Measurements from ENCODE around the gene GIMAP7.
"Not testable (repeated sequence)": the region's sequence is repeated elsewhere in the genome, so short reads cannot be mapped to it uniquely, and the experiment has no call there.

GIMAP7 gene

DNA sequence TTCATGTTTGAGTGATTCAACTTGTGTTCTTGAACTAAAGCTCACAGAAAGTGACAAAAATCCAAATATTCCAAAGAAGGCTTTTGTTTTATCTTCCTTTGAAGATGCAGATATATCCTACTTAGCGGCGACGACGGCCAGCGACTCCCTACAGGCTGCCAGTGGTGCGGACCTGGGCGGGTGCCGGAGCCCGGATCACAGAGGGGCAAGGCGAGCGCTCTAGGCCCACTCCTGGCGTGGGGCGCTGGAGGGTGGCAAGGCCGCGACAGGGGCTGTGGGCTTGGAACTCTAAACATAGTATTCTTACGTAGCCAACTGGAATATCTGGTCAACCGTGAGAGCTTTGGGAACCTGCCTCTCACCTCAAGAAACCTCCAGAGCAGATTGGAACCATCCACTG, 914 bp upstream of the GIMAP7 start:
- DNase-seq (ENCODE audit: low read depth) = no peak
- no peak overlapping the region for H3K4me3 ChIP-seq (ENCODE audit: low read length)
- TF ChIP-seq, protein P1, sequence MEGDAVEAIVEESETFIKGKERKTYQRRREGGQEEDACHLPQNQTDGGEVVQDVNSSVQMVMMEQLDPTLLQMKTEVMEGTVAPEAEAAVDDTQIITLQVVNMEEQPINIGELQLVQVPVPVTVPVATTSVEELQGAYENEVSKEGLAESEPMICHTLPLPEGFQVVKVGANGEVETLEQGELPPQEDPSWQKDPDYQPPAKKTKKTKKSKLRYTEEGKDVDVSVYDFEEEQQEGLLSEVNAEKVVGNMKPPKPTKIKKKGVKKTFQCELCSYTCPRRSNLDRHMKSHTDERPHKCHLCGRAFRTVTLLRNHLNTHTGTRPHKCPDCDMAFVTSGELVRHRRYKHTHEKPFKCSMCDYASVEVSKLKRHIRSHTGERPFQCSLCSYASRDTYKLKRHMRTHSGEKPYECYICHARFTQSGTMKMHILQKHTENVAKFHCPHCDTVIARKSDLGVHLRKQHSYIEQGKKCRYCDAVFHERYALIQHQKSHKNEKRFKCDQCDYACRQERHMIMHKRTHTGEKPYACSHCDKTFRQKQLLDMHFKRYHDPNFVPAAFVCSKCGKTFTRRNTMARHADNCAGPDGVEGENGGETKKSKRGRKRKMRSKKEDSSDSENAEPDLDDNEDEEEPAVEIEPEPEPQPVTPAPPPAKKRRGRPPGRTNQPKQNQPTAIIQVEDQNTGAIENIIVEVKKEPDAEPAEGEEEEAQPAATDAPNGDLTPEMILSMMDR (conservative IDR thresholded peaks at IDR 0.05; ENCODE audit: low read length) = no peak

DNA sequence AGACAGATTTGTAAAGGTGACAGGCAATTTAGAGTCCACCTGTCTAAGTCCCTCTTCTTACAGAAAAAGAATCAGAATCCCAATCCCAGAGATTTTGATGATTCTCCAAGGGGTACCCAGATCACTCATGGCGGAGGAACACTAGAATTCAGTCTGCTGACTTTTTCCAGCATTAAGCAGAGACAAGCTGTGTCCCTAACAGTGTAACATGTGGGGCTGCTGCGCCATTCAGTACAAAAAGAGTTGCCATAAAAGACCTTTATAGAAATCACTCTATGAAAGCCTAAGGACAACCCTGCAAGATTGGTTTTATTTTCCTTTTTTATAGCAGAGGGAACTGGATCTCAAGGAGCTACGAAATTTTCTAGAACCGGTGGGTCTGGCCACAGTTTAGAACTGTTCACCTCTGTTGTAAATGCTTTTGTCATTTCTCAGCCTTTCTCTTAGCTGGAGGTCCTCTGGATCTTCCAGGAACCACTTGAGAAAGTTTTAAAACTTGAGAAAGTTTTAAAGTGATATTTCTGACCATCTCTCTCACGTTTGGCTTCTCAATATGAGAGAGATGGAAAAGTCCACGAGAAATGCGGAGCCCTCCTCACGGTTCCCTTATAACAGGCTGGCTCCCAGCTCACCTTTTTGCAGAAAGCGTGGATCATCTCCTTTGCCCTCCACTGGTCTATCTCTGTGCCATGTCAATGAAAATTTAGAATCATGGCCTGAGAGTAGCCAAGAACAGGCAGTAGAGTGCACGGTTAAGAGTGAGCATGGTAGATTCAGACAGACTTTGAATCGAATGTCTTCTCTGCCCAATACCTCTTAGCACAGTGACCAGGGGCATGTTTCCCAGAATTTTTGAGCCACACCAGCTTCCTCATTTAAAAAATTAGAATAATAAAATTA, 826 bp downstream of the GIMAP7 start:
- H3K4me3 ChIP-seq (ENCODE audit: low read length) = no peak overlapping the region
- no peak for DNase-seq (ENCODE audit: low read depth)
- TF ChIP-seq, protein P1 (conservative IDR thresholded peaks at IDR 0.05; ENCODE audit: low read length) = no peak

DNA sequence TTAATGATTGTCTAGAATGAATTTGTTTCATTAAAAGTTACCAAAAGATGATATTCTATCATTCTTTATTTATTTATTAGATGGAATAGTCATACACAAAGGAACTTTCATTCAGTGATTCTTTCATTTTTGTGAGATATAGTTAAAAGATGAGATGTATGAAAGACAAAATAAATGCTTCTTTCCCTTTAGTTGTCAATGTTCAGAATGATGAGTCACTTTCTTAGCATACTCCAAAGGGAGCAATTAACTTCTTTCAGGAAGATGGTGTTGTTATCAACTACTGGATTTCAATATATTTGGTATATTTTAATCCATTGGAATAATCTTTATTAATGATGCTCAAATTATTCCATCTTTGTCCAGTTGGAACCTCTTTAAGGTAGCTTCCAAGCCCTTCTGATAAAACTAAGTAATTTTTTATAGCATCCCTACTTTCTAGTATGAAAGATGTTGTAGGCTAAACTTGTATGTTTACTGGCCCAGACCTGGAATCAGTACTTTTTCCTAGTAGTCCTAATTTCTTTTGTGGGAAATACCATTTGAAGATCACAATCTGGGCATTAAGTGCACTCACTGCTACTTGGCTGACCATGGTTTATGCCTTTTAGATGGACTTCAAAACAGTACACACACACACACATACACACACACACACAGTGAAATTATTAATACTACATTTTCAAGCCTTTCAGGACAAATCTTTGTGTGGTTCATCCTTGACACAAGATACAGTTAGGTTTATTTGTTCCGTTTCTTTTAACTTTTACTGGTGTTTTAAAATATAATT, 2.5 kb downstream of the GIMAP7 start:
- H3K4me3 ChIP-seq (ENCODE audit: low read length) = no peak overlapping the region
- no peak for DNase-seq (ENCODE audit: low read depth)
- TF ChIP-seq, protein P1 (conservative IDR thresholded peaks at IDR 0.05; ENCODE audit: low read length) = no peak

DNA sequence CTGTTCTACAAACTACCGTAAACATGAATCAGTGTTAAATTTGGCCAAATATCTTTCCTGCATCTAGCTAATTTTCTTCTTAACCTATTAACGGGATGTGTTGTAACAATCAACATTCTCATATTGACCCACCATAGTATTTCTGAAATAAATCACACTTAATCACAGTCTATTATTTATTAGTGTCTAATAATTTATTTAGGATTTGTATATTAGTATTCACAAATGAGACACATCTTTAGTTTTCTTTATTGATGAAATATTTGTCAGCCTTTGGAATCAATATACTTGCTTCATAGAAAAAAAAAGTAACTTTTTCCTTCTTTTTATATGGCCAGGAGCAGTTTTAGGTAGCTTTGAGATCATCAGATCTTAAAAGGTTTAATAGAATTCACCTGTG, 4.6 kb downstream of the GIMAP7 start:
- TF ChIP-seq, protein P1 (conservative IDR thresholded peaks at IDR 0.05; ENCODE audit: low read length) = no peak
- DNase-seq (ENCODE audit: low read depth) = no peak
- no peak overlapping the region for H3K4me3 ChIP-seq (ENCODE audit: low read length)

DNA sequence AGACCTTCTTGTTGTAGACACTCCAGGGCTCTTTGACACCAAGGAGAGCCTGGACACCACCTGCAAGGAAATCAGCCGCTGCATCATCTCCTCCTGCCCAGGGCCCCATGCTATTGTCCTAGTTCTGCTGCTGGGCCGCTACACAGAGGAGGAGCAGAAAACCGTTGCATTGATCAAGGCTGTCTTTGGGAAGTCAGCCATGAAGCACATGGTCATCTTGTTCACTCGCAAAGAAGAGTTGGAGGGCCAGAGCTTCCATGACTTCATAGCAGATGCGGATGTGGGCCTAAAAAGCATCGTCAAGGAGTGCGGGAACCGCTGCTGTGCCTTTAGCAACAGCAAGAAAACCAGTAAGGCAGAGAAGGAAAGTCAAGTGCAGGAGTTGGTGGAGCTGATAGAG, 5.5 kb downstream of the GIMAP7 start:
- H3K4me3 ChIP-seq (ENCODE audit: low read length) = no peak overlapping the region
- TF ChIP-seq, protein P1 (conservative IDR thresholded peaks at IDR 0.05; ENCODE audit: low read length) = no peak
- no peak for DNase-seq (ENCODE audit: low read depth)

DNA sequence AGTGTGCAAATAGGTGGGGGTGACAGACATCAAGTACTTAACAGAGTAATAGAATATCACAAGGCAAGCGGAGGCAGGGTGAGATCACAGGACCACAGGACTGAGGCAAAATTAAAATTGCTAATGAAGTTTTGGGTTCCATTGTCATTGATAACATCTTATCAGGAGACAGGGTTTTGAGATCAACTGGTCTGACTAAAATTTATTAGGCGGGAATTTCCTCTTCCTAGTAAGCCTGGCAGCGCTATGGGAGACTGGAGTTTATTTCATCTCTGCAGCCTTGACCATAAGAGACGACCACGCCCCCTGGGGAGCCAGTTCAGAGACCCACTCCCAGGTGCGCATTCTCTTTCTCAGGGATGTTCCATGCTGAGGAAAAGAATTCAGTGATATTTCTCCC, 8.3 kb downstream of the GIMAP7 start:
- H3K4me3 ChIP-seq (ENCODE audit: low read length); DNase-seq (ENCODE audit: low read depth): not testable (repeated sequence)

DNA sequence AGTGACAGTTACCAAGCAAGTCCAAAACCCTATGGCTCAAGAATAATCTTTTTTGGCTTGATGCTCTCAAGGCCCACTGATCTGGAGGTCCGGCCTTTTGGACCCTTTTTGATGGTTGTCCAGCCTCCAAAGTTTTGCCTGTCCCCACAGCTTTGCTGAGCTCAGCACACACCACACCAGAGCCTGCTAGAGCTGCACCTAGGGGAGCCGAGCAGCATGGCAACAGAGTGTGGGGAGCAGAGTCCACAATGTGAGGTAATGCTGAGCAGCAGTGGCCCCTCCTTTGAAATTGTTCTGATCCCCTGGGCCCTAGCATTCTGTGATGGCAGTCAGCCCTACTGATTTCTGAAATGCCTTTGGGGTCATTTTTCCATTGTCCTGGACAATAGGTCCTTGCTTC, 9.3 kb downstream of the GIMAP7 start:
- no peak for DNase-seq (ENCODE audit: low read depth)
- H3K4me3 ChIP-seq (ENCODE audit: low read length) = no peak overlapping the region
- TF ChIP-seq, protein P1 (conservative IDR thresholded peaks at IDR 0.05; ENCODE audit: low read length) = no peak

All from AG10803 (cell line).